NCI-H1694 (cell line): ENCODE measurements around the gene ZNF783.

Experiments used
- DNase-seq: peaks from one replicate; lab custom pipeline; 2025; lab: John Stamatoyannopoulos, UW

The ZNF783 gene

GRCh38 chr7:149281508-149282330 is 19.7 kb downstream of the ZNF783 start:
- DNase-seq: no peak

GRCh38 chr7:149282331-149282655 is 20.3 kb downstream of the ZNF783 start:
- no peak for DNase-seq

- DNase-seq: no peak
Measured at GRCh38 chr7:149283321-149283720, 21.3 kb downstream of the ZNF783 start.

- DNase-seq: no peak
Measured at GRCh38 chr7:149284343-149284742, 22.3 kb downstream of the ZNF783 start.

- peak; percentile 85 for DNase-seq
Measured at GRCh38 chr7:149284850-149285585, 23.0 kb downstream of the ZNF783 start.

- no peak for DNase-seq
Measured at GRCh38 chr7:149285603-149286002, 23.6 kb downstream of the ZNF783 start.

GRCh38 chr7:149286811-149287400 is 24.9 kb downstream of the ZNF783 start:
- DNase-seq: no peak

- no peak for DNase-seq
Measured at GRCh38 chr7:149287622-149288021, 25.6 kb downstream of the ZNF783 start.

GRCh38 chr7:149289262-149289661 is 27.3 kb downstream of the ZNF783 start:
- no peak for DNase-seq

- DNase-seq: no peak
Measured at GRCh38 chr7:149289856-149290255, 27.9 kb downstream of the ZNF783 start.

- no peak for DNase-seq
Measured at GRCh38 chr7:149291036-149291780, 29.2 kb downstream of the ZNF783 start.

GRCh38 chr7:149291781-149292461 is 29.9 kb downstream of the ZNF783 start:
- no peak for DNase-seq

- no peak for DNase-seq
Measured at GRCh38 chr7:149292462-149292823, 30.4 kb downstream of the ZNF783 start.

GRCh38 chr7:149293338-149293737 is 31.3 kb downstream of the ZNF783 start:
- no peak for DNase-seq

GRCh38 chr7:149293946-149294633 is 32.1 kb downstream of the ZNF783 start:
- no peak for DNase-seq

GRCh38 chr7:149294634-149295480 is 32.9 kb downstream of the ZNF783 start:
- DNase-seq: no peak

GRCh38 chr7:149295481-149295850 is 33.5 kb downstream of the ZNF783 start:
- DNase-seq: no peak

GRCh38 chr7:149296368-149296767 is 34.4 kb downstream of the ZNF783 start:
- no peak for DNase-seq

GRCh38 chr7:149297034-149297755 is 35.2 kb downstream of the ZNF783 start:
- no peak for DNase-seq
